ENCODE measurements around the gene TCN2.
A peak's percentile ranks its signal among the peaks of the same experiment; 100 is the strongest.

- TF ChIP-seq CTCF (conservative IDR thresholded peaks at IDR 0.05) (peak; percentile 64), EZH2 (IDR thresholded peaks at IDR 0.05; ENCODE audit: low read depth) (no peak)
Measured at GRCh38 chr22:30602049-30602448, 4.9 kb upstream of the TCN2 start.
